H1 (cell line): ENCODE results near the gene ATAT1. TPM values are rescaled to one million over a fixed set of nuclear protein-coding genes. Genes with fewer than 3 reads are reported as not detected.

ENCODE experiments used
- CTCF ChIA-PET: fragments of 300-600 bp; sonication (Branson Sonifier 250); formaldehyde crosslinking; loops from one replicate; lab custom pipeline; 2021; ENCODE audit not compliant: partially characterized antibody; lab: Charles Lee
- POLR2A ChIA-PET: fragments of 300-600 bp; sonication (Branson Sonifier 250); formaldehyde crosslinking; loops from one replicate; lab custom pipeline; 2021; ENCODE audit warnings: inconsistent platforms; ENCODE audit not compliant: partially characterized antibody; lab: Charles Lee
- DNase-seq, 2 experiments: peaks; one replicate each; pipeline versions ENCODE4 v3.0.0 to v3.0.0-alpha.2; 2010 to 2022; ENCODE audit warnings: low spot score in 2 of 2, low read depth in 1 of 2, mixed read lengths in 1 of 2
- FAIRE-seq: peaks from 2 replicates; lab custom pipeline; 2011; peaks lifted over from hg19 to GRCh38; lab: Jason Lieb, UNC
- H2AFZ ChIP-seq: 2 replicates; pipeline ENCODE4 v1.8.1; 2012; ENCODE audit warnings: low read length, inconsistent platforms
- H2AK5ac ChIP-seq: 2 replicates; pipeline ENCODE4 v1.6.1; 2013; ENCODE audit warnings: low read depth, low read length
- H2BK120ac ChIP-seq: replicated peaks from 2 replicates; pipeline ENCODE3; 2013; ENCODE audit warnings: low read depth, low read length, inconsistent platforms
- H2BK12ac ChIP-seq: 2 replicates; pipeline ENCODE4 v1.6.1; 2013; ENCODE audit warnings: low read depth, low read length
- H2BK15ac ChIP-seq: 2 replicates; pipeline ENCODE4 v1.6.1; 2013; ENCODE audit warnings: low read length
- H2BK20ac ChIP-seq: 2 replicates; pipeline ENCODE4 v1.6.1; 2013; ENCODE audit warnings: low read length
- H2BK5ac ChIP-seq: 2 replicates; pipeline ENCODE4 v1.6.1; 2013; ENCODE audit warnings: low read depth, low read length
- H3K14ac ChIP-seq: 2 replicates; pipeline ENCODE4 v1.6.1; 2013; ENCODE audit warnings: inconsistent platforms; ENCODE audit not compliant: insufficient read length
- H3K18ac ChIP-seq: 2 replicates; pipeline ENCODE4 v1.6.1; 2013; ENCODE audit warnings: low read length; ENCODE audit errors: extremely low read depth
- H3K23ac ChIP-seq: 2 replicates; pipeline ENCODE4 v1.6.1; 2013; ENCODE audit warnings: inconsistent platforms; ENCODE audit not compliant: insufficient read length
- H3K23me2 ChIP-seq: 2 replicates; pipeline ENCODE4 v1.6.1; 2013; ENCODE audit warnings: low read depth, low read length
- H3K27ac ChIP-seq: 2 replicates; pipeline ENCODE4 v1.6.1; 2011; ENCODE audit warnings: low read depth, low read length, inconsistent platforms
- H3K27me3 ChIP-seq, 4 experiments: replicated peaks in 1 of 4; 1 replicate in 1 of 4; 2 replicates in 3 of 4; pipeline versions ENCODE4 v1.6.1 to v1.8.1; 2011 to 2013; ENCODE audit warnings: low read length in 3 of 4, mild to moderate bottlenecking in 3 of 4, inconsistent platforms in 2 of 4, mixed read lengths in 2 of 4, moderate library complexity in 1 of 4; ENCODE audit not compliant: control insufficient read depth in 3 of 4, insufficient read depth in 3 of 4; ENCODE audit errors: extremely low read depth in 1 of 4
- H3K36me3 ChIP-seq, 4 experiments: 2 replicates each; pipeline versions ENCODE4 v1.6.1 to v1.8.1; 2011 to 2013; ENCODE audit warnings: mild to moderate bottlenecking in 4 of 4, low read length in 3 of 4, moderate library complexity in 2 of 4, control low read depth in 1 of 4, inconsistent platforms in 1 of 4; ENCODE audit not compliant: insufficient read depth in 4 of 4, control insufficient read depth in 2 of 4
- H3K4ac ChIP-seq: replicated peaks from 2 replicates; pipeline ENCODE3; 2013; ENCODE audit warnings: low read length, low read depth, mixed read lengths, inconsistent platforms; ENCODE audit not compliant: insufficient read length
- H3K4me1 ChIP-seq, 4 experiments: replicated peaks in 1 of 4; 1 replicate in 1 of 4; 2 replicates in 3 of 4; pipeline versions ENCODE4 v1.6.1 to v1.8.1; 2011 to 2013; ENCODE audit warnings: low read length in 3 of 4, inconsistent platforms in 2 of 4, mixed read lengths in 1 of 4; ENCODE audit not compliant: insufficient read depth in 4 of 4, control insufficient read depth in 3 of 4
- H3K4me2 ChIP-seq, 2 experiments: 2 replicates each; pipeline versions ENCODE4 v1.6.1 to v1.8.1; 2011 to 2013; ENCODE audit warnings: low read depth in 2 of 2, low read length in 2 of 2, control low read depth in 1 of 2, inconsistent platforms in 1 of 2, mild to moderate bottlenecking in 1 of 2; ENCODE audit not compliant: insufficient read depth in 1 of 2
- H3K4me3 ChIP-seq, 4 experiments: fragments of 200-600, 300-600 bp in 1 of 4; sonication (generic), shearing (Covaris generic), sonication (Bioruptor Twin) in 1 of 4; 2 replicates each; pipeline versions ENCODE4 v1.5.1 to v1.8.1; 2011 to 2016; ENCODE audit warnings: low read length in 4 of 4, low read depth in 3 of 4, control low read depth in 2 of 4, inconsistent platforms in 2 of 4, mild to moderate bottlenecking in 2 of 4, mixed read lengths in 1 of 4, moderate library complexity in 1 of 4; ENCODE audit not compliant: insufficient read depth in 2 of 4; ENCODE audit errors: extremely low read depth in 1 of 4
- H3K56ac ChIP-seq: replicated peaks from 2 replicates; pipeline ENCODE3; 2013; ENCODE audit warnings: low read depth, mild to moderate bottlenecking, mixed read lengths, low read length, inconsistent platforms; ENCODE audit not compliant: insufficient read length
- H3K79me1 ChIP-seq: 2 replicates; pipeline ENCODE4 v1.6.1; 2013; ENCODE audit warnings: low read depth, low read length, control low read depth
- H3K79me2 ChIP-seq, 2 experiments: 2 replicates each; pipeline versions ENCODE4 v1.6.1 to v1.8.1; 2012 to 2013; ENCODE audit warnings: low read length in 2 of 2, mild to moderate bottlenecking in 2 of 2, inconsistent platforms in 1 of 2; ENCODE audit not compliant: insufficient read depth in 2 of 2, control insufficient read depth in 1 of 2
- H3K9ac ChIP-seq, 4 experiments: replicated peaks in 1 of 4; 1 replicate in 1 of 4; 2 replicates in 3 of 4; pipeline versions ENCODE4 v1.6.1 to v1.8.1; 2011 to 2013; ENCODE audit warnings: low read depth in 3 of 4, low read length in 3 of 4, control low read depth in 2 of 4, mild to moderate bottlenecking in 2 of 4, moderate library complexity in 2 of 4, inconsistent platforms in 1 of 4; ENCODE audit errors: extremely low read depth in 1 of 4
- H3K9me3 ChIP-seq, 2 experiments: 2 replicates each; pipeline versions ENCODE4 v1.6.1 to v1.8.1; 2012 to 2013; ENCODE audit warnings: mild to moderate bottlenecking in 2 of 2, moderate library complexity in 2 of 2, control low read depth in 1 of 2, inconsistent platforms in 1 of 2, low read depth in 1 of 2, low read length in 1 of 2, mixed read lengths in 1 of 2; ENCODE audit not compliant: insufficient read depth in 2 of 2
- H4K20me1 ChIP-seq, 2 experiments: replicated peaks in 1 of 2; 2 replicates each; pipeline versions ENCODE3 to v1.8.1; 2011 to 2013; ENCODE audit warnings: inconsistent platforms in 2 of 2, low read length in 2 of 2, mild to moderate bottlenecking in 1 of 2; ENCODE audit not compliant: insufficient read depth in 2 of 2, control insufficient read depth in 1 of 2
- H4K5ac ChIP-seq: 2 replicates; pipeline ENCODE4 v1.6.1; 2013; ENCODE audit warnings: low read length, low read depth, mixed read lengths, inconsistent platforms; ENCODE audit not compliant: insufficient read length
- H4K8ac ChIP-seq: 2 replicates; pipeline ENCODE4 v1.8.0; 2013; ENCODE audit warnings: mild to moderate bottlenecking, moderate library complexity, low read length, inconsistent platforms; ENCODE audit not compliant: insufficient read depth; ENCODE audit errors: extremely low read depth
- H4K91ac ChIP-seq: replicated peaks from 2 replicates; pipeline ENCODE3; 2013; ENCODE audit warnings: low read length, mixed read lengths, inconsistent platforms; ENCODE audit not compliant: insufficient read length
- ASH2L ChIP-seq: fragments of 200-600, 300-600 bp; sonication (generic); IDR thresholded peaks from one replicate; pipeline ENCODE4 v1.7.1; 2017; ENCODE audit warnings: low read length
- CEBPB ChIP-seq: IDR thresholded peaks from 2 replicates; pipeline ENCODE4 v1.6.1; 2012; ENCODE audit warnings: low read depth, low read length
- FOSL1 ChIP-seq: IDR thresholded peaks from 2 replicates; pipeline ENCODE4 v1.6.1; 2011; ENCODE audit warnings: mild to moderate bottlenecking, low read depth, low read length, moderate library complexity; ENCODE audit not compliant: insufficient read depth
- GTF2F1 ChIP-seq: IDR thresholded peaks from 2 replicates; pipeline ENCODE4 v1.6.1; 2012; ENCODE audit warnings: low read depth, low read length, improper control_type of control experiment, borderline replicate concordance
- JUND ChIP-seq: IDR thresholded peaks from 2 replicates; pipeline ENCODE4 v1.6.1; 2011; ENCODE audit warnings: mild to moderate bottlenecking, improper control_type of control experiment, low read length
- NRF1 ChIP-seq: IDR thresholded peaks from 2 replicates; pipeline ENCODE4 v1.6.1; 2011; ENCODE audit warnings: mild to moderate bottlenecking, low read depth, low read length, improper control_type of control experiment
- RNF2 ChIP-seq: fragments of 200-900, 300-1000 bp; sonication (generic); IDR thresholded peaks from 2 replicates; pipeline ENCODE4 v1.7.1; 2016; ENCODE audit warnings: borderline replicate concordance, low read depth, mild to moderate bottlenecking, antibody characterized with exemption, low read length; ENCODE audit not compliant: poor library complexity, severe bottlenecking; ENCODE audit errors: missing control alignments
- SP1 ChIP-seq: IDR thresholded peaks from 2 replicates; pipeline ENCODE4 v1.6.1; 2011; ENCODE audit warnings: low read depth, low read length
- ZNF274 ChIP-seq: IDR thresholded peaks from 2 replicates; pipeline ENCODE4 v1.7.0; 2012; ENCODE audit warnings: low read length, borderline replicate concordance; ENCODE audit errors: extremely low read depth
- WGBS, 2 experiments: shearing (Covaris generic) in 1 of 2; methylation state at CpG; one replicate each; pipeline versions ENCODE4 v1.1.6 to v1.1.7; 2013 to 2015; ENCODE audit warnings: low lambda C conversion rate in 2 of 2, mixed read lengths in 2 of 2, inconsistent platforms in 1 of 2, low coverage in 1 of 2, missing lambda C conversion rate in 1 of 2; ENCODE audit not compliant: insufficient replicate concordance in 2 of 2, insufficient coverage in 1 of 2, insufficient read length in 1 of 2; ENCODE audit errors: extremely low coverage in 1 of 2, missing lambda C conversion rate in 1 of 2; 5-methylcytosine and 5-hydroxymethylcytosine counted together
- polyA plus RNA-seq, 7 experiments: library from polyadenylated mRNA; depleted of rRNA in 3 of 7; stranded (reverse) in 5 of 7; unstranded in 2 of 7; fragments of >200 nt in 5 of 7; fragments of 200-250 nt in 2 of 7; gene quantifications; 1 replicate in 5 of 7; 2 replicates in 1 of 7; 4 replicates in 1 of 7; pipeline versions ENCODE4 v1.2.1 to v1.2.3, GENCODE V29; 2011 to 2013; ENCODE audit warnings: missing spikeins in 2 of 7, mixed read lengths in 2 of 7
- total RNA-seq: library from RNA; stranded (reverse); fragmentation: NEBNext Ultra II Directional; extraction: Animal tissue kit (Norgen Biotek cat#: 25700); gene quantifications from 2 replicates; pipeline ENCODE4 v1.2.1, GENCODE V29; 2021

Gene ATAT1
- total and polyA plus RNA-seq, 2 of the 8 experiments (the other 6 are each of a cell fraction or from before 2014, with no cell fraction given) = 14.4 to 14.6 TPM

DNA sequence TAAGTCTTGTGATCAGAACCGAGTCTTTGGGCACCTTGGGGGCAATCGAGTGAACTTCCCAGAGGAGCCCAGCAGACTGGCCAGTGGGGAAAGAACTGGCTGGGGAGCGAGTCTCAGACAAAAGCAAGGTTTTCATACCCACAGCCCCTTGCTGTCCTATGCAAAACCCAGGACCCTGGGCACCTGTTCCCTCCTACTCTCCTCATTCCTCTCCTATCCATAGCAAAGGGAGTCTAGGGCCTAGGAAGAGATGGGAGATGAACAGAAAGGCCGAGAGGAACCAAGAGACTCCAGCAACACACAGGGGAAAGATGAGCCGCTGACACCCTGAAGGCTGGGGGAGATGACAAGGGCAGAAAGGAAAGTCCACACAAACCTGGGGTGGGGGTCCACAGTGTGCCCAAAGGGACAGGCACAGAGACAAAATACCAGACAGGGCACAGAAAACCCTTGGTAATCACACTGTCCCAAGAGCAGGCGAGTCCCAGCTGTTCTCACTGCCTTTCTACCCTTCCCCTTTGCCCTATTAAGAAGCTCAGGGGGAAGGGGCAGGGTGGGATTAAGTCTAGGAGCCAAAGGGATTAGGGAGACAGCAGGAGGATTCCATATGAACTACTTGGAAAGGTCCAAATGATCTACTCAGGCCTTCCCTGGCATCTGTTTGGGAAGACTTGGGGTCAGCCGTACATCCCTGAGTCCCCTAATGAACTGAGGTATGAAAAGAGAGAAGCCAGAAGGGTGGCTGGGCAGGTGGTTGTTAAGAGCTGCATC, 53.3 kb downstream of the ATAT1 start:
- no peak for TF ChIP-seq ZNF274
- no peak for TF ChIP-seq GTF2F1
- no peak for TF ChIP-seq FOSL1
- no peak for TF ChIP-seq NRF1
- TF ChIP-seq RNF2 = no peak
- TF ChIP-seq JUND = no peak
- no peak for TF ChIP-seq CEBPB
- TF ChIP-seq SP1 = no peak
- no peak for TF ChIP-seq ASH2L
- Histone ChIP-seq H3K79me1 (no peaks in the 10 kb centered on the region; the same call in 1 of the 2 replicates), H3K9me3 (no peaks in the 10 kb centered on the region), H3K27ac (no peak overlapping the region), H3K56ac (no peak overlapping the region), H4K8ac (no peak overlapping the region), H3K36me3 (no peaks in the 10 kb centered on the region; a peak in 2 of 8 replicates), H2BK120ac (no peak overlapping the region), H2BK5ac (no peak overlapping the region), H3K4ac (no peak overlapping the region), H3K9ac (no peak overlapping the region), H2BK20ac (no peak overlapping the region), H4K91ac (no peak overlapping the region), H3K18ac (no peak overlapping the region), H2BK12ac (no peak overlapping the region), H3K23me2 (peaks cover 2% of the 10 kb centered on the region; the same call in 1 of the 2 replicates), H3K79me2 (peaks cover 0 to 11% of the 10 kb centered on the region in 2 experiments; a peak in 3 of 4 replicates), H4K20me1 (peaks cover 2 to 9% of the 10 kb centered on the region in 2 experiments), H3K27me3 (no peaks in the 10 kb centered on the region), H3K23ac (no peak overlapping the region), H2BK15ac (no peak overlapping the region), H3K4me1 (peaks cover 7 to 20% (median 14%) of the 10 kb centered on the region in 4 experiments), H2AK5ac (no peak overlapping the region), H3K4me3 (peak overlapping the region in 1 of 4 experiments; percentile 50; a peak in 1 of 8 replicates), H4K5ac (no peak overlapping the region), H3K4me2 (peak overlapping the region; percentile 1 to 61; a peak in 2 of 4 replicates), H3K14ac (no peak overlapping the region), H2AFZ (no peak overlapping the region)
- DNase-seq (no peak), FAIRE-seq (no peak)
- ChIA-PET CTCF (interaction anchor here (0.5 to 11.0 kb wide), 17 partner anchors 9 to 406 kb away, joined by 3 to 147 read pairs (median 4); partner anchors contain the start of genes MDC1 and TUBB), POLR2A (interaction anchor here (0.7 to 18.7 kb wide), 7 partner anchors 11 to 62 kb away, joined by 3 to 388 read pairs (median 5); partner anchors contain the start of genes MDC1, MRPS18B, NRM and TUBB)
- 90% methylated on average over 7 of the region's 7 CpGs; no CpG with 5 or more reads in 1 of the 2 experiments for WGBS, 2 experiments
